ENCODE results near the gene JAZF1.

The JAZF1 gene

GRCh38 chr7:27992755-27993493, 187.7 kb downstream of the JAZF1 start:
- DNase-seq (ENCODE audit: low spot score): no peak
- no peak for TF ChIP-seq CTCF (IDR thresholded peaks at IDR 0.05; ENCODE audit: extremely low read depth, insufficient read depth, missing control alignments)
- in situ Hi-C loops (cut with MboI; ENCODE audit: low pct_unique_long_range_greater_than_20kb, low sequenced_read_pairs, unreplicated experiment): no loop called here

GRCh38 chr7:27992097-27992496, 188.5 kb downstream of the JAZF1 start:
- DNase-seq (ENCODE audit: low spot score): no peak
- in situ Hi-C loops (cut with MboI; ENCODE audit: low pct_unique_long_range_greater_than_20kb, low sequenced_read_pairs, unreplicated experiment): no loop called here
- TF ChIP-seq CTCF (IDR thresholded peaks at IDR 0.05; ENCODE audit: extremely low read depth, insufficient read depth, missing control alignments): no peak

- TF ChIP-seq CTCF (IDR thresholded peaks at IDR 0.05; ENCODE audit: extremely low read depth, insufficient read depth, missing control alignments): no peak
- no peak for DNase-seq (ENCODE audit: low spot score)
Observed at GRCh38 chr7:27991006-27991528, 189.5 kb downstream of the JAZF1 start.

GRCh38 chr7:27976531-27976930, 204.1 kb downstream of the JAZF1 start:
- in situ Hi-C loops (cut with MboI; ENCODE audit: low pct_unique_long_range_greater_than_20kb, low sequenced_read_pairs, unreplicated experiment): no loop called here
- no peak for DNase-seq (ENCODE audit: low spot score)
- TF ChIP-seq CTCF (IDR thresholded peaks at IDR 0.05; ENCODE audit: extremely low read depth, insufficient read depth, missing control alignments): no peak

More at GRCh38 chr7:27991006-27991528, 189.5 kb downstream of the JAZF1 start:
- in situ Hi-C loops (cut with MboI; ENCODE audit: low pct_unique_long_range_greater_than_20kb, low sequenced_read_pairs, unreplicated experiment): no loop called here

- in situ Hi-C loops (cut with MboI; ENCODE audit: low pct_unique_long_range_greater_than_20kb, low sequenced_read_pairs, unreplicated experiment): no loop called here
- DNase-seq (ENCODE audit: low spot score): no peak
- no peak for TF ChIP-seq CTCF (IDR thresholded peaks at IDR 0.05; ENCODE audit: extremely low read depth, insufficient read depth, missing control alignments)
Observed at GRCh38 chr7:27973625-27974024, 207.0 kb downstream of the JAZF1 start.

- in situ Hi-C loops (cut with MboI; ENCODE audit: low pct_unique_long_range_greater_than_20kb, low sequenced_read_pairs, unreplicated experiment): no loop called here
- DNase-seq (ENCODE audit: low spot score): no peak
- TF ChIP-seq CTCF (IDR thresholded peaks at IDR 0.05; ENCODE audit: extremely low read depth, insufficient read depth, missing control alignments): no peak
Observed at GRCh38 chr7:27972276-27972675, 208.3 kb downstream of the JAZF1 start.
